HepG2 (cell line): ENCODE results near the gene ZMYND8. TPM values are rescaled to one million over a fixed set of nuclear protein-coding genes. Genes with fewer than 3 reads are reported as not detected.

Experiments used
- ARID2 ChIP-seq: sonication (generic); formaldehyde crosslinking; IDR thresholded peaks from 2 replicates; pipeline ENCODE4 v1.8.1; 2022; ENCODE audit warnings: mild to moderate bottlenecking, missing genetic modification reagents, borderline replicate concordance
- ATF1 ChIP-seq: IDR thresholded peaks from 2 replicates; pipeline ENCODE4 v1.6.1; 2016; ENCODE audit warnings: mild to moderate bottlenecking, control low read depth
- CBFB ChIP-seq: sonication (generic); formaldehyde crosslinking; IDR thresholded peaks from 2 replicates; pipeline ENCODE4 v1.4.0; 2020; ENCODE audit warnings: missing genetic modification reagents
- CREB1 ChIP-seq, 2 experiments: fragments of 450-650 bp in 1 of 2; IDR thresholded peaks; 2 replicates each; pipeline ENCODE4 v1.6.1; 2016 to 2017; ENCODE audit warnings: control low read depth in 1 of 2, mild to moderate bottlenecking in 1 of 2, missing compliant biosample characterization in 1 of 2, missing genetic modification characterization in 1 of 2
- GTF2F1 ChIP-seq: fragments of 150-350 bp; IDR thresholded peaks from 2 replicates; pipeline ENCODE4 v1.6.1; 2014; ENCODE audit warnings: low read length
- MXD4 ChIP-seq: IDR thresholded peaks from 2 replicates; pipeline ENCODE4 v1.6.1; 2016; ENCODE audit warnings: mild to moderate bottlenecking, missing biosample characterization, missing genetic modification reagents
- REL ChIP-seq: sonication (generic); formaldehyde crosslinking; conservative IDR thresholded peaks from 2 replicates; pipeline ENCODE4 v1.8.0; 2022; ENCODE audit warnings: mild to moderate bottlenecking, missing genetic modification reagents, moderate library complexity
- SMAD9 ChIP-seq: sonication (generic); formaldehyde crosslinking; IDR thresholded peaks from 2 replicates; pipeline ENCODE4 v1.5.1; 2020; ENCODE audit warnings: mild to moderate bottlenecking, missing genetic modification reagents
- SNRNP70 ChIP-seq: fragments of 200-400 bp; formaldehyde crosslinking; IDR thresholded peaks from 2 replicates; pipeline ENCODE4 v1.6.1; 2017; ENCODE audit warnings: mild to moderate bottlenecking, low read depth, low read length, moderate library complexity
- TMF1 ChIP-seq: sonication (generic); formaldehyde crosslinking; IDR thresholded peaks from 2 replicates; pipeline ENCODE4 v1.8.1; 2022; ENCODE audit warnings: low read depth, missing genetic modification reagents
- ZBTB20 ChIP-seq: sonication (generic); formaldehyde crosslinking; IDR thresholded peaks from 2 replicates; pipeline ENCODE4 v1.8.1; 2023; ENCODE audit warnings: missing genetic modification reagents, low read depth, mild to moderate bottlenecking, borderline replicate concordance
- ZNF343 ChIP-seq: sonication (generic); formaldehyde crosslinking; IDR thresholded peaks from 2 replicates; pipeline ENCODE4 v1.4.0; 2020; ENCODE audit warnings: mild to moderate bottlenecking, missing genetic modification reagents
- ZNF720 ChIP-seq: sonication (generic); formaldehyde crosslinking; IDR thresholded peaks from 2 replicates; pipeline ENCODE4 v1.4.0; 2020; ENCODE audit warnings: missing genetic modification reagents
- ZNF878 ChIP-seq: sonication (generic); formaldehyde crosslinking; IDR thresholded peaks from 2 replicates; pipeline ENCODE4 v1.8.1; 2023; ENCODE audit warnings: mild to moderate bottlenecking, missing genetic modification reagents, moderate library complexity
- ZSCAN29 ChIP-seq: sonication (generic); formaldehyde crosslinking; conservative IDR thresholded peaks from 2 replicates; pipeline ENCODE4 v1.4.0; 2020; ENCODE audit warnings: mild to moderate bottlenecking, missing genetic modification reagents
- polyA plus RNA-seq, 8 experiments: library from polyadenylated mRNA; depleted of rRNA in 3 of 8; stranded (reverse) in 7 of 8; unstranded in 1 of 8; fragments of >200 nt; fragmentation: Illumina TruSeq in 4 of 8; extraction: Trizol in 4 of 8; gene quantifications; 2 replicates each; pipeline versions ENCODE4 v1.2.1 to v1.2.3, GENCODE V29; 2011 to 2016; ENCODE audit warnings: low read depth in 4 of 8, missing spikeins in 1 of 8, mixed read lengths in 1 of 8; ENCODE audit not compliant: insufficient read depth in 1 of 8
- total RNA-seq, 5 experiments: library from RNA; depleted of rRNA; stranded (reverse); fragments of >200 nt; fragmentation: Illumina TruSeq; extraction: Trizol; gene quantifications; 2 replicates each; pipeline ENCODE4 v1.2.3, GENCODE V29; 2016; ENCODE audit warnings: low read depth in 1 of 5
- TF ChIP-seq, protein P1 (sequence below): sonication (generic); formaldehyde crosslinking; IDR thresholded peaks from 2 replicates; pipeline ENCODE4 v1.4.0; 2020; ENCODE audit warnings: missing genetic modification reagents
- TF ChIP-seq, protein P2 (sequence below): sonication (generic); formaldehyde crosslinking; IDR thresholded peaks from 2 replicates; pipeline ENCODE4 v1.5.0; 2020; ENCODE audit warnings: mild to moderate bottlenecking, missing genetic modification reagents
- TF ChIP-seq, protein P3 (sequence below): sonication (generic); formaldehyde crosslinking; IDR thresholded peaks from 2 replicates; pipeline ENCODE4 v1.4.0; 2020; ENCODE audit warnings: mild to moderate bottlenecking, missing genetic modification reagents

ZMYND8 gene
- total and polyA plus RNA-seq, 2 of the 13 experiments (the other 11 are each of a cell fraction or from before 2014, with no cell fraction given): 53.9 to 84.7 TPM

DNA sequence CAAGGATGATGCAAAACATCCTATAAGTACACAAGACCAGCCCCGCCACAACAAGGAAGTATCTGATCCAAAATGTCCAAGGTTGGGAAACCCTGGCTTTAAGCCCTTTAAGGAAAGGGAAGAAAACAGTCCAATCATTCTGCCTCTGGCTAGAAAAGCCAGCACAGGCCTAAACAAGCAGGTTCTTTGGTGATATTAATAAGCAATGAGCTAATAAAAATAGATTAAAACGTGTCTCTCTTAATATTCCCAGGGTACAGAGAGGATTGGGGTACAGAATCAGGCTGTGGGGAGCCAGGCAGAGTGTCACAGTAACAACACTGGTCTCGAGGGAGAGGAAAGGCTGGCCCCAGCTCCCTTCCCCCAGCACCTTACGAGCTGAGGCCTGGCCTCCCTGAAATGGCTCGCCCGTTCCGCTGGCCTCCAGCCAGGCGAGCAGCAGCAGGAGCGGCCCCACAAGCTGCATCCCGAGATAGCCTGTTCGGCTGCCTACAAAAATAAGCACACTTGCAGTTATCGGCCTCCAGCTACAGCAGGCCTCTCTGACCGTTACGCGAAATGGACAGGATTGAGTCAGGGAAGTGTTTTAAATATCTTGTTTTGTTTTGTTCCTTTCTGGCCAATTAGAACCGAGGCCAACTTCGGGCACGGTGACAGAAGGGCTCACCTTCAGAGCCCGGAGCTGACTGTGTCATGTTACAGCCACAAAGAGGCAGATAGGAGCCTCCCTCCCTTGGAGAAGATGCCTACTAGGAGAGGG lies 4.0 kb upstream of the ZMYND8 start (continued):
- TF ChIP-seq SMAD9 (CRISPR knock-in tag): peak; percentile 97
- TF ChIP-seq ZNF720: peak; percentile 61; the same call in 1 of the 2 replicates
- TF ChIP-seq ZSCAN29 (CRISPR knock-in tag): peak; percentile 60; the same call in 1 of the 2 replicates
- peak; percentile 53; the same call in 1 of the 2 replicates for TF ChIP-seq ATF1 (CRISPR knock-in tag)
- peak; percentile 5; the same call in 1 of the 2 replicates for TF ChIP-seq ZNF878 (CRISPR knock-in tag)
- TF ChIP-seq SNRNP70: no peak
- TF ChIP-seq CBFB (CRISPR knock-in tag): 0 out of 2 replicates have a peak, but pooled peaks have one; percentile 34
- TF ChIP-seq, protein P1, sequence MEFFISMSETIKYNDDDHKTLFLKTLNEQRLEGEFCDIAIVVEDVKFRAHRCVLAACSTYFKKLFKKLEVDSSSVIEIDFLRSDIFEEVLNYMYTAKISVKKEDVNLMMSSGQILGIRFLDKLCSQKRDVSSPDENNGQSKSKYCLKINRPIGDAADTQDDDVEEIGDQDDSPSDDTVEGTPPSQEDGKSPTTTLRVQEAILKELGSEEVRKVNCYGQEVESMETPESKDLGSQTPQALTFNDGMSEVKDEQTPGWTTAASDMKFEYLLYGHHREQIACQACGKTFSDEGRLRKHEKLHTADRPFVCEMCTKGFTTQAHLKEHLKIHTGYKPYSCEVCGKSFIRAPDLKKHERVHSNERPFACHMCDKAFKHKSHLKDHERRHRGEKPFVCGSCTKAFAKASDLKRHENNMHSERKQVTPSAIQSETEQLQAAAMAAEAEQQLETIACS (CRISPR knock-in tag): no peak
- TF ChIP-seq ZBTB20 (CRISPR knock-in tag): no peak
- TF ChIP-seq, protein P2, sequence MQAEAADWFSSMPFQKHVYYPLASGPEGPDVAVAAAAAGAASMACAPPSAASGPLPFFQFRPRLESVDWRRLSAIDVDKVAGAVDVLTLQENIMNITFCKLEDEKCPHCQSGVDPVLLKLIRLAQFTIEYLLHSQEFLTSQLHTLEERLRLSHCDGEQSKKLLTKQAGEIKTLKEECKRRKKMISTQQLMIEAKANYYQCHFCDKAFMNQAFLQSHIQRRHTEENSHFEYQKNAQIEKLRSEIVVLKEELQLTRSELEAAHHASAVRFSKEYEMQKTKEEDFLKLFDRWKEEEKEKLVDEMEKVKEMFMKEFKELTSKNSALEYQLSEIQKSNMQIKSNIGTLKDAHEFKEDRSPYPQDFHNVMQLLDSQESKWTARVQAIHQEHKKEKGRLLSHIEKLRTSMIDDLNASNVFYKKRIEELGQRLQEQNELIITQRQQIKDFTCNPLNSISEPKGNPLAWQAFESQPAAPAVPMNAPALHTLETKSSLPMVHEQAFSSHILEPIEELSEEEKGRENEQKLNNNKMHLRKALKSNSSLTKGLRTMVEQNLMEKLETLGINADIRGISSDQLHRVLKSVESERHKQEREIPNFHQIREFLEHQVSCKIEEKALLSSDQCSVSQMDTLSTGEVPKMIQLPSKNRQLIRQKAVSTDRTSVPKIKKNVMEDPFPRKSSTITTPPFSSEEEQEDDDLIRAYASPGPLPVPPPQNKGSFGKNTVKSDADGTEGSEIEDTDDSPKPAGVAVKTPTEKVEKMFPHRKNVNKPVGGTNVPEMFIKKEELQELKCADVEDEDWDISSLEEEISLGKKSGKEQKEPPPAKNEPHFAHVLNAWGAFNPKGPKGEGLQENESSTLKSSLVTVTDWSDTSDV (CRISPR knock-in tag): peak; percentile 76
- peak; percentile 88 for TF ChIP-seq MXD4 (CRISPR knock-in tag)
- peak; percentile 83; the same call in 1 of the 2 replicates for TF ChIP-seq ARID2 (CRISPR knock-in tag)
- TF ChIP-seq ZNF343 (CRISPR knock-in tag): peak; percentile 35; the same call in 1 of the 2 replicates
- TF ChIP-seq REL (CRISPR knock-in tag): no peak
- peak; percentile 56; the same call in 1 of the 2 replicates for TF ChIP-seq TMF1 (CRISPR knock-in tag)
- TF ChIP-seq GTF2F1: no peak; the same call in 1 of the 2 replicates
- TF ChIP-seq, protein P3, sequence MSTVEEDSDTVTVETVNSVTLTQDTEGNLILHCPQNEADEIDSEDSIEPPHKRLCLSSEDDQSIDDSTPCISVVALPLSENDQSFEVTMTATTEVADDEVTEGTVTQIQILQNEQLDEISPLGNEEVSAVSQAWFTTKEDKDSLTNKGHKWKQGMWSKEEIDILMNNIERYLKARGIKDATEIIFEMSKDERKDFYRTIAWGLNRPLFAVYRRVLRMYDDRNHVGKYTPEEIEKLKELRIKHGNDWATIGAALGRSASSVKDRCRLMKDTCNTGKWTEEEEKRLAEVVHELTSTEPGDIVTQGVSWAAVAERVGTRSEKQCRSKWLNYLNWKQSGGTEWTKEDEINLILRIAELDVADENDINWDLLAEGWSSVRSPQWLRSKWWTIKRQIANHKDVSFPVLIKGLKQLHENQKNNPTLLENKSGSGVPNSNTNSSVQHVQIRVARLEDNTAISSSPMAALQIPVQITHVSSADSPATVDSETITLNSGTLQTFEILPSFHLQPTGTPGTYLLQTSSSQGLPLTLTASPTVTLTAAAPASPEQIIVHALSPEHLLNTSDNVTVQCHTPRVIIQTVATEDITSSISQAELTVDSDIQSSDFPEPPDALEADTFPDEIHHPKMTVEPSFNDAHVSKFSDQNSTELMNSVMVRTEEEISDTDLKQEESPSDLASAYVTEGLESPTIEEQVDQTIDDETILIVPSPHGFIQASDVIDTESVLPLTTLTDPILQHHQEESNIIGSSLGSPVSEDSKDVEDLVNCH (CRISPR knock-in tag): peak; percentile 93
- no peak for TF ChIP-seq CREB1 (IDR thresholded peaks at IDR 0.05)
- no peak for TF ChIP-seq CREB1 (CRISPR knock-in tag; IDR thresholded peaks at IDR 0.05)
